Right kidney (tissue), 1 donor: ENCODE measurements around the gene LRIG3.
A peak's percentile ranks its signal among the peaks of the same experiment; 100 is the strongest.

ENCODE experiments used
- DNase-seq: peaks from one replicate; pipeline ENCODE4 v3.0.0-alpha.2; 2016

LRIG3 gene

DNA sequence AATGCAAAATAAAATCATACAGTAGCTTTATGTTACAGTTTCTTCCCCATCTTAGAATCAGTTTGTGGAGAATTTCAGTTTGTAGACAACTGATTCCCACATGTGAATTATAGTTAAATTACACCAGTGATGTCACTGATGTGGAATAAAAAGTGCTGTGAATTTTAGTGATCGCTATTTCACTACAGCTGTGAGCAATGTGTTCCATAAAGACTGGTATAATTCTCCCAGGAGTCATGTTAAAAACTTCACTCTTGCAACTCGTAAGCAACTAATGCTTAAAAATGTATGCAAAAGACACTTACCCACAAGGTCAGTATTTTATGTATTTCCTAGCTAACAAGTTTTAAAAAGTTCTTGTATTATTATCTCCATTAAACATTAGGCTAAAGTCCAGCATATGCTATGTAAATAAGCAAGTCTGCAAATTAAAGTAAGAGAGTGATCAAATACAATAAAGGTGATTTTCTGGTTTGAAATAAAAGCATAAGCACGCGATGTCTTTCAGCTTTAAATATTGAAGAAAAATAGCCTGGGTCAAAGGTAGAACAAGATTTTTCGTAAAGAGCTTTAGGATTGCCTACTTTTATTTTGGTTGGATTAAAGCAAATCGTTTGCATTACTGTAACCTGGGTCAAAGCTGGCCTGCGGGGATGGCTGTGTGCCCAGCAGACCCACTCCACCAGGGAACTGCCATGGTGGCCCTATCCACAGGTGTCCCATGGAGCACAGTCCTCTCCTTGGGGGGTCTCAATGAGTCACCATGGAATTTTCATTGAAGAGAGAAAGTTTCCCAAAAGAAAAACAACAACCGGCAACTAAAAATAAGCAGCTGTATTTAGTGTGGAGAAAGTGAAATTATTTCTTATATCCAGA lies 12.7 kb upstream of the LRIG3 start:
- no peak for DNase-seq

DNA sequence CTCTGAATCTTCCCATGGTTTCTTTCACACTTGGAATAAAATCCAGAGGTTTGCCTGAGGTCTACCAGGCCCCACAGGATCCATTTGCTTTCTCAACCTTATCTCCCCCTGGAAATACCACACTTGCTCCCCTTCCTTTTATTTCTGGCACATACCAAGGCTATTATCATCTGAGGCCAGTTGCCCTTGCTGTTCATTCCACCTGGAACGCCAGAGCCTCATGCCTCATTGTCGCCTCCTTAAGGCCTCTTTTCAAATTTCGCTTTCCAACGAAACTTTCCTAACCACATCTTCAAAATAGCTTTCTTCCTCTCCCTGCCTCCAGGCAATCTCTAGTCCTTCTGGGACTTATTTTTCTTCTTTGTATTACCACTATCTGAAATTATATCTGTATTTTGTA lies 11.2 kb upstream of the LRIG3 start:
- no peak for DNase-seq

DNA sequence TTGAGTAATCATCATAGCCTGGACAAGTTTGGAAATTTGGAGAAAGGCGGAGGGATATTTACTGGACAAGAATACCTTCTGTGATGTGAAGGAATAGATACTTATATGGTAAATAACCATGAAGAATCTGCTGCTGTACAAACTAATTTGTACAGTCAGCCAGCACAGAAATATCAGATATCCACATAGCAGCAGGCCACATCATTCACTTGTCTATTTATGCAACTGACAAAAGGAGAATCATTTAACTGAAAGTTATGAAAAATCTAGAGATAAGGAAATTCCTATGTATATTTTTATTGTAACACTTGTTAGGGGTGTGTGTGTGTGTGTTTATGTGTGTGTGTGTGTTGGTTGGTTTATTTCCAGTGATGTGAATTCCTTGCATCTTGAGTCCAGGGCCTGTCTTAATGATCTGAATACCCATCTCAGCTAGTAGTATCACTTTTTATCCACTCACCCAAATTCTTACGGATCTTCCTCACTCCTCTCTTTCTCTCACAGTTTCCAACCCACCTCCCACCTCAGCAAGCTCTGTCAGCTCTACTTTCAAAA lies 10.5 kb upstream of the LRIG3 start:
- no peak for DNase-seq

DNA sequence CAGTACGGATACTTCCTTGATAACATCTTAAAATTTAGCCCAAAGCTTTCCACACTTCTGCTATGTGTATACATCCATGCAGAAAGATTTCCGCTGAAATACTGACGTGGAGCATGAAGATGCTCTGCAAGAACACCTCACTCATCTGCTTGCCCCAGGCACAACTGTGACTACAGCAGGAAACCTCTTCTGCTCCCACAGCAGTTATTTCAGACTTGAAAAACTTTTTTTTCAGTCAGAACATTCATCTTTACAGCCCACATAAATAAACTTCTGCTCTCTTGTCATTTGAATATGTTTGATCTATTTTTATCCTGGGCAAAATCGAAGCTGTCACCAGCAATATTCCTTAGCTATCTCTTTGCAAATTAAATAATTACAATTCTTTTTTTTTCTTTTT lies 6.8 kb upstream of the LRIG3 start:
- no peak for DNase-seq

DNA sequence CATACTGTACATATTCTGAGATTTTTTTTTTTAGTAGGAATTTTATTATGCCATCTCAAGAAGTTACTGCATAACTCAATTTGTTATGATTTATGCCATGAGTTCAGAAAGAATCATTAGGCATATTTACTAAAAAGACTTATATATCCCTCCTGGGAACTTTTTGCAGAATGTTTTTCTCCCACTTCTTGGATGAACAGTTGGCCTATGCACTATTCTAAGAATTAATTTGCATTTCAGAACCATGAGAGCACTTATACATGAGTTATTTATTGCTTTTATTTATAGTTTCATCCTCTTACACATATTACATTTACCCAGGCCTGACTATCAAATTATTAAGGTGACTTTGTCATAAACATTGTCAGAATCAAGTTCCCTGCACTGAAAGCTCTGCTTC lies 6.3 kb upstream of the LRIG3 start:
- DNase-seq, result no peak

DNA sequence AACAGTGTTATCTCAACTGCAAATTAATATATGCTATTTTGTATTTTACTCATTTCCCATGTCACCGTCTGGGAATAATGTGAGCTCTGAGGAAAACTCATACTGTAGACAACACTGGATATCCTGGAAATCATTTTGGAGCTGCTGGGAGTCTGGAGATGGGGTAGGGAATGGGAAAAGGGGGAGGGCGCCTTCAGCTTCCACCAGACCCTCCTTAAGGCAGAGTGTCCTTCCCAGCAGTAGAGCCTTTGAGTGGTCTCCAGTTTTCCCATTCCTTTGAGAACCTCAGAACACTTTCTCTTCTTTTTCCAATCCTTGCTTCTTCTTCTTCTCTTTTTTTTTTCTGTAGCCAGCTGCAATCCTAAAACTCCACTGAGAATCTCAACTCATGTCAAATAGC lies 5.4 kb upstream of the LRIG3 start:
- DNase-seq, result no peak

DNA sequence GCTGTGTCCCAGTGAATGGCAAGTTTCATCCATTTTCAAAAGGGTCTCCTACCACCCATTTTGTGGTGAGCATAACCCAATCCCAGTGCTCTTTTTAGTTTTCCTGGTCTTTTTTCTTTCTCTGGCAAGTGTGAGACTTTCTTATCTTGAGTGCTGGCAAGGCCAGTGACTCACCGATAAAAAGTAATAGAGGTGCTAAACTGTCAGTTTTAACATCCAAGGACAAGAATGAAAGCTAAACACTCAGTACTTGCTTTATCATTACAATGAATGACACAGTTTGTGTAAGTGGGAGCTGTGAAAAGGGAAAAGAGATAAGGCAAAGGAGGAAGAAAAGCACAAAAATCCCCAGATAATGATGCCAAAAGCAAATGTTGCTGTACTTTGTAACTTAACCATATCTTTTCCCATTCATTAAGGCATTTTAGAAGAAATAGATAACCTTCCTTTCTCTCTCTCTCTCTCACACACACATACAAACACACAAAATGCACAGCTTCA lies 4.9 kb upstream of the LRIG3 start:
- no peak for DNase-seq

DNA sequence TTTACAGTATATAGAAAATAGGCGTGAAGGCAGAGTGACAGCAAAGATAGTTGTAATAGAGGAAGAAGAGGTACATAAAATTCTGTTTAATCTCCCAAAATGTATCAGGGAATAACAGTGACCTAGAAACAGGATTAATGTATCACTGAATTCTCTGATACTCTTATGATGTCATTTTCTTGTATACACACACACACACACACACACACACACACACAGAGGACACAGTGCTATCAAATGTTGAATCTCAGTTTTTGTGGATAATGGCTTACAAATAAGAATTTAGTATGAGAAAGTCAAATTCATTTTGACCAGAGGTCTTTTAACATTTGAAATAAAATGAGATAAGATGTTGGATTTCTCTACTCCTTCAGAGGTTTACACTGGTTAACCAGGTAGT lies 4.3 kb upstream of the LRIG3 start:
- no peak for DNase-seq

DNA sequence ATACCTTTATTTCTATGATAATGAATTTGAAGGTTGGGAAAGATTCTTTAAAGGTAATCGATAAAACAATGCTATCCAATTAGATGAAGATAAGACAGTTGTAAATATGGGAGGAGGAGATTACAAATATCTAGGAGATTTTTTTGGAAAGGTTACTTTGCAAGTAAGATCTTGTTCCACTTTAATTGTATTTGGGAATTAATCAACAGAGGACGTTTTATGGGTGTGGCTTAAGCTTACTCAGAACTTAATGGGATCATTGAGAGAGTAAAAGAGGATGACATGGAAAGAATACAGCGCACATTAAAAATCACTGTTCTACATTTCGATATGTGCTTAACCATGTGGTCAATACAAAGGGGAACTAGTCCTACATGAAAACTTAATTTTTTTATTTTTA lies 3.5 kb upstream of the LRIG3 start:
- no peak for DNase-seq

DNA sequence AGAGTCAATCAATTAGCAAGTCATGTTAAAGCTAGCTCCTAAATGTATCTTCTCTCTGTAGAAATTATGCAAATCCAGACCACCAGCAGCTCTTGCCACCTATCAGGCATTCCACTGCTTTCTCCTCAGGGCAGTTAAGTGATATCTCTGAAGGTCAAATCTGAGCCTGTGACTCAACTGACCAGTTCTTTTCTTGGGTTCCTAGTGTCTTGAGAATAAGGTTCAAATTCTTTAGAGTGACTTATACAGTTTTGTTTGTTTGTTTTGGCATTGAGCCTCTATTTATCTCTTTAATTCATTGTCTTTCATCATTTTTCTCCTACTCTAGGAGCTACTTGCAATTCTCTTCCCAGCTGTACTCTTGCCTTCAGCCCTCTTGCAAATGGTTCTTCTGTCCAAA lies 2.5 kb upstream of the LRIG3 start:
- DNase-seq, result no peak

DNA sequence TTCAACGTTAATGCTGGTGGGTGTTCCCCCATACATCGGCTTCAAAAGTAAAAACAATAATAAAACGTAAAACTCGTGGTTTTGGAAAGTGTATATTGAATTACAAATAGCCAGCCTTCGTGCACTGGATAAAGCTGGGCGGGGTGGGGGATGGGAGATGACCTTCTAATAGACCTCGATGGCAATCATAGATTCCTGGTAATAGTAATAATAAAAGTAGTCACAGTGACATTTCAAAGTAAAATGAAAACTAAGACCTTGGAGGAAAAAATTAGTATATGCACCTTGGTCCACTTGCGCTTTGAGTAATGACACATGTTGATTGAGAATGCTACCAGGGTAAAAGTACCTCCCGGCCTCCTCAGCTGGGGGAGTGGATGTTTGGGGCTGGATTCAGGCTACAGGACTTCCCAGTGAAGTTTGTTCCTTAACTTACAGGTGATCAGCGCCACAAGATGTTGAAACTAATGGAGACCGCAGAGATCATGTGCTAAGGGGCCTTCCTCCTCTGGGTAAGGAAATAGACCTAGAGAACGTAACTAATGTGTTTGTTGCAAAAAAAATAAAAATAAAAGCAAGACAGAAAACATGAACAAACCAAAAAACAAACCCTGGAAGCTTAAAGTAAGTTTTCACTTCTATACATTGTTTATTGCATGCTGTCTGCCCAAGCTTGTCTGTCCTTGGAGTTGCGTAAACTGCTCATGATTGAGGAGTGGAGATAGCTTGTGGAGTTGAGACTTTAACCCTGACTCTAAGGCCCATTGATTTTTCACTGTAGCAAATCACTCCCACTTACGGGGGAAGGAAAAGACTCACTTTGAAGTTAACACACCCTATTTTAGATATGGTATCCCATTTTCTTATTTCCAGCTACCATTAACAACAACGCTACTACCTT lies 907 bp upstream of the LRIG3 start:
- DNase-seq, result no peak

DNA sequence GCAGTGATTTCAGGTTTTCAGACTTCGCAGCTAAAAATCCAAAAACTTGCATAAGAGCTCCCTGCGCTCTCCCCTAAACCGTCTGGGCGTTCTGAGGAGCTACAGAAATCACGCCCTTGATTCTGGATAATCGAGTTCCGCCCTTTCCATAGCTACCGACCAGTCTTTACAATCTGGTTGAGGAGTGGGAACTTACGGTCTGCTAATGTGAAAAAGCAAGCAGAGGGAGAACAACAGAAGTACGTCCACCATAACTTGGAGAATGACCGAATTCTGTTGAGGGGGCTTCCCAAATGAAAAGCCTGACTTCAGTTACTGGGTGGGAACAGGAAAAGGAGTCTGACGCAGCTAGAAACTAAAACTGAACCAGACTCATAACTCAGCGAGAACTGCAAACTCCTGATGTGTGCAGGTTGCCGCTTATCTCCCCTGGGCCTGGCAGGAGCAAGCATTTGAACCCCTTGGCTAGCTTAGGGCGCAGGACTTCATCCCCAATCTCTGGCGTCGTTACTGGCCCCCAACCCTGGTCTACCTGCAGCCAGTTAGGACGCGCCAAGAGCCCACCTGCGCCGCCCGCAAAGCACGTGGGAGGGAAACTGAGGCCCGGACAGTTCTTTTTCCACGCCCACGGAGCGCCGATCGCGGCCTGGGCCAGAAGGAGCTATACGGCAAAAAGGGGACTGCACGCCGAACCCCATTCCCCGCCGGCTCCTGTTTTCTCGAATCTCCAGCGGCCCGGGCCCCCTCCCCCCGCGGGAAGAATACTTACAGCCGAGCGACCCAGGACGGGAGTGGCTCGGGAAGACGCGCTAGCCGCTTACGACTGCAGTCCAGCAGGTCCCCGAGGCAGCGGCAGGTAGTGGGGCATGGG lies 838 bp downstream of the LRIG3 start:
- DNase-seq, result peak; percentile 83

DNA sequence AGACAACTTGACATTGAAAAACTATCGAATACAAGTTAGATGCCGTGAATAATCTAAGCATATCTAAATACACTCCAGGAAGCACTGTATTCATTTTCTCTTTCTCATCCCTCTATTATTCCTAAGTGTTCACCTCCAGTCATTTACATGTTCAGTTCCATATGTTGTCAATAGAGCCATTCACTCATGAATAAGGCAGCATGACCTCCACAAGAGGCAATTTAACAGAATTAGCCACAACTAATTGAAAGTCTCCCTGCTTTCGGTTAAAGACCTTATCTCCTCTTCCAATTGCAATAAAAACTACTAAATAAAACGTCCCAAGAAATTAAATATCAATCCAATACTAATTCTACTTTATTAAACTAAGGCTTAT lies 1.8 kb downstream of the LRIG3 start:
- no peak for DNase-seq

DNA sequence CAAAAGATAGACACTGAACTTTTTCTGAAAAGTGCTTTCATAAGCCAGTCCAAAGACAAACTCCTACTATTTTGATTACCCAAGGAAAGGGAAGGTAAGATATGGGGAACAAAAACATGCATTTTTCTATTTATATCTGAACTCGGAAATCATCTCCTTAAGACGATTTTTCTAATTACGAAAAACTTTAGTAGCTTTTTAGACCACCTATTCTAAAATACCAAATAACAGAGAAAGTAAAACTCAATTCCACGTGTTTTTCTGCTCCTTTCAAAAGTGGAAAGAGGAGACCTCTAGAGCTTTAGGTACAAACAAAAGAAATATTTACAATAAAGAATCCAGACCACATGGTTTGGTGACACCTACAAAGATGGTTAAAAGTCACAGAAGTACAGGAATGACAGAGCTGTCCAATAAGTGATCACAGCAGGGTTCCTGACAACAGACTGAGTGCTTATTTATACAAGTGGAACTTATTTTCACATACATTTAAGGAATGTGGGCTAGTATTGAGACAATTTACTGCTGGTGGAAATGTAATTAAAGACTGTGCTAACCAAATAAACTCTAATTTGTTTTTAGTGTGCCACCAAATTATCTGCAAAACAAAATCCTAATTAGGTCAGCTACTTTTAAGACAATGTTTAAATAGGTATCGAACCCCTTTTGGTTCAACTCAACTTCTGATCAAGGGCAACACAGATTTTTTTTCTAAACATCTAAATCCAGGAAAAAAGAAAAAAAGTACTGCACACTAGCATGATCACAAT lies 2.4 kb downstream of the LRIG3 start:
- DNase-seq, result peak; percentile 29

DNA sequence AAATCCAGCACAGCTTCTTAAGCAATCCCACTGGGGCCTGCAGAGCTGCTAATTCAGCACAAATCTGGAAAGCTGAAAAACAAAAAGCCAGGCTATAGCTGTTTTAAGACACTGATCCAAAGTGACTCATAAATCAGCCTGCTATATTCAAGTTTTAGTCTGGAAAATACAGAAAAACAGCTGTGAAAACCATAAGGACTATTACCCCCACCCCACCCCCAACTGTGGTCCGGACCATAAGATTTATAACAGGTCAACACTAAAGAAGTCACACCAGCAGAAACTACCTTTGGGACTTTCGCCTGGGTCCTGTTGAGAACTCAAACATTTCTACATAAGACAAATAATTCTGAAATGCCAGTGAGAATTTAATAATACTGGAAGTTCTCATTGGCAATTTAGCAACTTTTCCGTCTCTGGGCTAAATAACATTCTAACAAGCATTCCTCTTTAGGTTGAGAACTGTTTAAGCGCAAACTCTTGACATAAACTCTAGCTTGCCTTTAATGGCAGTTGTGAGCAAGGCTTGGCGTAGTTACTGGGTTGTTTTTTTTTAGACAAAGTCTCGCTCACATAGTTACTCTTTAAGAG lies 3.3 kb downstream of the LRIG3 start:
- peak; percentile 69 for DNase-seq

DNA sequence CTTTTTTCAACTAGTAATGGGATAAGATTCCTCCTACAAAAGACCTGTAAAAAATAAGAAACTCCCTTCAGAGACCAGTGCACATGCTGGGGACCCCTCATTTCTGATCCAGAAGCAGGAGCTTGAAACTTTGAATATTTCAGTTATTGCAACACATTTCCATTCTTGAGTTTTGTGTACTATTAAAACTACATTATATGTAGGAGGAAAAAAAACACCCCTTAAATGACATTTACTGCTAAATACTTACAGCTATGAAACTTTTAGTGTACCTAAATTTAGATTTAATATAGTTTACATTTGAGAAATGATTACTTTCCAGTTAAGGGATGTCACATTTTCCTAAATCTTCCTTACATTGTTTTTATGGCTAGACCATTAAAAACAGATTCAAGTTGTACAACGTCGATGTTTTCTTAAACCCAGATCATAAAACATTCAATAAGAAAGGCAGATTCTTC lies 4.1 kb downstream of the LRIG3 start:
- DNase-seq, result no peak

DNA sequence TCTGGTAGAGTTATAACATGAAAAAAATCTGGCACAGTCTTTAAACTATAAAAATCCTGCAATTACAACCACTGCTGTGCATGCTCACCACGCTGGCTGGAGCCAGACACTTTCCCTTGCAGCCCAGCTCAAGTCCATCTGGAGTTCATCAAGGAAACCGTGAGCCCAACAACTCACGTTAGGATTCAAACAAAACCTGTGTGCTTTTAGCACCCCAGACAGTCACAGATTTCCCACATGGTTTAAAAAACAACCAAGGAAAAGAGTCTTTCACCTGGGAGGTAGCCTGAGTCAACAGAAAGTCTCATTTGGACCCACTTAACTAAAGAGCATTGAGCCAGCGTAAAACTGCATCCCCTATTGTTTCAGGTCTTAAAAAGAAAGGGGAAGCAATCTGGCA lies 4.7 kb downstream of the LRIG3 start:
- DNase-seq, result peak; percentile 66

DNA sequence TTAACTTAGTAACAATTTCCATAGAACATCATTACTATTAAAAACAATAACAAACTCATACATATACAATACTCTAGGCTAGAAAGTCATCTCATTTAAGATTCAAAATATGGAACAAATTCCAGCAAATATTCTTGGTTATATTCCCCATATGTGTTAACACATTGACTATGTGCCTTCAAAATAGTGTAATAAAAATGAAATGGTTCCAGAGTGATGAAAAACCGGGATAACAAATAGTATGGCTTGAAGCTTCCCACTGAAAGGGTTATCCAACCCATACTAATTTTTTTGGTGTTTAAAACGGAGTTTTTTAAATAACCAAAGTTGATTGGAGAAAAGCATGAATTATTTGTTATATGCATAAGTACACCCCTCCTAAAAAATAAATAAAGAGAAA lies 5.3 kb downstream of the LRIG3 start:
- DNase-seq, result no peak

DNA sequence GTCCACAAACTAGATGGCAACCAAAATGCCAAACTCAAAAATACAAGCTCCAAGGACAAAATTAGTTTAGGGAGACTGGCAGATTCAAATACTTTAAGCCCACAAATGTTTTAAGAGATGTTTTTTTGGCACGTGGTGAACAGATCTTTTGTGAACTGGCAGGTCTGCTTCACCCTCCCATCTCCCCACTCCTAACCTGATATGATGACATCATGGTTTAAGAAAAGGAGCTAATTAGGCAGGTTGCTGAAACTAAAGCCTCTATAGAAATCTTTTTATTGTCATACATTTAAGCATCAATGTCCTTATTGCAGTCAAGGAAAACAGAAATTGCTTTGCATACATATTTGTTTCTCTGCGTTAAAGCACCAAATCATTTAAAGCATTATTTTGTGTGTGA lies 5.8 kb downstream of the LRIG3 start:
- DNase-seq, result no peak

DNA sequence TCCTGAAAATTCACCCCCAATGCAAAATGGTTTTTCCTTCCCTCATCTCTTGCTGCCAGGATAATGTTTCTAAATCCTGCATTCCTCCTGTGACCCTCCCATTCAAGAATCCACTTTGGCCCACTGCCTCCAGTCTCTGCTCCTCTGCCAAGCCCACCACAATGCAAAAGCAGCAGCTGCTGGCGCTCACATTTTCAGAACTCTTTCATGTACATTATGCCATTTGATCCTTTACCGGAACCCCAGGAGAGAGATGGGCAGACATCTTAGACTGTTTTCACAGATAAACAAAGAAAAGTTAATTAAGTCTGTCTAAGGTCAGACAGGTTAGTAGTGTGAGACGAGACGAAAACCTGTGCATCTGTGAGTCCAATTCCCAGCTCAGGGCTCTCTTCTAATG lies 12.9 kb downstream of the LRIG3 start:
- no peak for DNase-seq

DNA sequence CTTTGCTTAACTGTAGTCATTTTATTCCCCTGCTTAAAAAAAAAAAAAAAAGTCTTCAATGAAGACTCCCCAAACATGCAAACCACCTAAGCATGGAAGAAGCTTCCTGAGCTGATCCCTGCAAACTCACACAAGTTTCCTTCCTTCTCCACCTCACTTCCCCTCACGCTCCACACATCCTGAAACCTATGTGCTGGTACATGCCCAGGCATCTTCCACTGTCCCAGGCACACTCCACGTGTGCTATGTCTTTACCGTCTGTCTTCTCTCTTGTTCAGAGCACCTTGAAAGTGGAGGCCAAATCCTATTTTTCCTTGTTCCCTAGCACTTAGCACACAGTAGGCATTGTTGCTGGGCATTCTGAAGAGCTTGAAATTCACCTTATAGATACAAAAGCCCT lies 13.4 kb downstream of the LRIG3 start:
- no peak for DNase-seq
